Measurements from ENCODE around the gene EEF1AKMT1. TPM values are rescaled to one million over a fixed set of nuclear protein-coding genes. Genes with fewer than 3 reads are reported as not detected.
A peak's percentile ranks its signal among the peaks of the same experiment; 100 is the strongest.

EEF1AKMT1 gene
- total RNA-seq, 4 donors from 2014 or later: 7.4 to 20.0 (median 13.4) TPM

GRCh38 chr13:20719783-20720182 lies 54.0 kb downstream of the EEF1AKMT1 start:
- DNase-seq (ENCODE audit: low spot score) (no peak), ATAC-seq (ENCODE audit: low FRiP score) (no peak)
- TF ChIP-seq CTCF (IDR thresholded peaks at IDR 0.05): no peak

- ATAC-seq (ENCODE audit: low FRiP score) (no peak), DNase-seq (ENCODE audit: low spot score) (no peak)
- TF ChIP-seq CTCF (IDR thresholded peaks at IDR 0.05): no peak
Observed at GRCh38 chr13:20718958-20719566, 54.7 kb downstream of the EEF1AKMT1 start.

- DNase-seq (ENCODE audit: low spot score) (no peak), ATAC-seq (ENCODE audit: low FRiP score) (no peak)
- no peak for TF ChIP-seq CTCF (IDR thresholded peaks at IDR 0.05)
Observed at GRCh38 chr13:20717581-20718542, 55.9 kb downstream of the EEF1AKMT1 start.

GRCh38 chr13:20716951-20717350 lies 56.8 kb downstream of the EEF1AKMT1 start:
- no peak for ATAC-seq (ENCODE audit: low FRiP score)
- TF ChIP-seq CTCF (IDR thresholded peaks at IDR 0.05): no peak
- DNase-seq (ENCODE audit: low spot score): no peak

- ATAC-seq (ENCODE audit: low FRiP score) (no peak), DNase-seq (ENCODE audit: low spot score) (no peak)
- no peak for TF ChIP-seq CTCF (IDR thresholded peaks at IDR 0.05)
Observed at GRCh38 chr13:20715330-20715712, 58.4 kb downstream of the EEF1AKMT1 start.

GRCh38 chr13:20714563-20715329 lies 59.0 kb downstream of the EEF1AKMT1 start:
- no peak for DNase-seq (ENCODE audit: low spot score)
- no peak for TF ChIP-seq CTCF (IDR thresholded peaks at IDR 0.05)

More at GRCh38 chr13:20714563-20715329, 59.0 kb downstream of the EEF1AKMT1 start:
- ATAC-seq (ENCODE audit: low FRiP score): peak; percentile 29
